HCT116 (cell line): ENCODE measurements around the gene PRDX6. TPM values are rescaled to one million over a fixed set of nuclear protein-coding genes. Genes with fewer than 3 reads are reported as not detected.

Source experiments
- ATAC-seq: fragments of 200-7000 bp; cut with Tn5 transposase; 2 replicates; pipeline ENCODE4 v1.9.1; 2020; ENCODE audit warnings: mild to moderate bottlenecking, moderate library complexity
- BruUV-seq: library from RNA; stranded (reverse); fragments of 400-500 nt; replicated peaks from 2 replicates; lab custom pipeline; 2021; lab: Mats Ljungman, UMichigan
- CTCF ChIA-PET: fragments of 300-600 bp; sonication (Branson Sonifier 250); formaldehyde crosslinking; loops from one replicate; lab custom pipeline; 2021; ENCODE audit warnings: antibody characterized with exemption; lab: Charles Lee
- POLR2A ChIA-PET: fragments of 300-600, 350-600 bp; sonication (Branson Sonifier 250); formaldehyde crosslinking; loops from one replicate; lab custom pipeline; 2021; ENCODE audit warnings: antibody characterized with exemption; lab: Charles Lee
- RAD21 ChIA-PET, 2 experiments: fragments of 300-600 bp; sonication (Branson Sonifier 250); formaldehyde crosslinking; loops; one replicate each; lab custom pipeline; 2023; ENCODE audit warnings: low total read pairs in 2 of 2; ENCODE audit not compliant: uncharacterized antibody in 2 of 2, unreplicated experiment in 2 of 2, low non-redundant PET in 1 of 2; lab: Charles Lee
- DNase-seq: peaks from one replicate; pipeline ENCODE4 v3.0.0-alpha.2; 2010; ENCODE audit warnings: low read depth, low spot score
- H2AFZ ChIP-seq: fragments of 200-600 bp; shearing (Covaris generic), sonication (generic); 2 replicates; pipeline ENCODE4 v1.6.1; 2017; ENCODE audit warnings: low read depth, mixed run types, mixed read lengths, antibody characterized with exemption, low read length; ENCODE audit not compliant: poor library complexity, severe bottlenecking
- H3K27ac ChIP-seq: 2 replicates; pipeline ENCODE4 v1.5.1; 2012; ENCODE audit warnings: low read depth, low read length
- H3K27me3 ChIP-seq: fragments of 200-600 bp; sonication (generic); 2 replicates; pipeline ENCODE4 v1.6.1; 2016; ENCODE audit warnings: mixed run types, low read length, mixed read lengths; ENCODE audit not compliant: insufficient read depth
- H3K36me3 ChIP-seq, 2 experiments: fragments of 200-500 bp in 1 of 2; fragments of 200-600 bp in 1 of 2; sonication (Bioruptor generic) in 1 of 2; sonication (generic) in 1 of 2; 2 replicates each; pipeline versions ENCODE4 v1.5.1 to v1.6.1; 2014 to 2016; ENCODE audit warnings: low read length in 2 of 2, inconsistent platforms in 1 of 2, mixed read lengths in 1 of 2, mixed run types in 1 of 2; ENCODE audit not compliant: insufficient read depth in 2 of 2, control insufficient read depth in 1 of 2
- H3K4me1 ChIP-seq, 2 experiments: fragments of 200-600 bp in 1 of 2; sonication (generic) in 1 of 2; 2 replicates each; pipeline versions ENCODE4 v1.5.1 to v1.6.1; 2012 to 2017; ENCODE audit warnings: low read length in 2 of 2, inconsistent platforms in 1 of 2, mild to moderate bottlenecking in 1 of 2, mixed read lengths in 1 of 2, mixed run types in 1 of 2, moderate library complexity in 1 of 2; ENCODE audit not compliant: insufficient read depth in 2 of 2, control insufficient read depth in 1 of 2
- H3K4me2 ChIP-seq: fragments of 200-600 bp; sonication (generic); 2 replicates; pipeline ENCODE4 v1.6.1; 2017; ENCODE audit warnings: mixed run types, low read length, mixed read lengths
- H3K4me3 ChIP-seq, 2 experiments: fragments of 200-600 bp in 1 of 2; sonication (generic) in 1 of 2; replicated peaks in 1 of 2; 2 replicates each; pipeline ENCODE4 v1.5.1; 2011 to 2016; ENCODE audit warnings: low read length in 2 of 2, control low read depth in 1 of 2, low read depth in 1 of 2, mild to moderate bottlenecking in 1 of 2, mixed read lengths in 1 of 2, mixed run types in 1 of 2
- H3K79me2 ChIP-seq: fragments of 200-600 bp; sonication (generic); 2 replicates; pipeline ENCODE4 v1.6.1; 2017; ENCODE audit warnings: mild to moderate bottlenecking, mixed run types, low read length, moderate library complexity, mixed read lengths; ENCODE audit not compliant: insufficient read depth
- H3K9ac ChIP-seq: fragments of 200-600 bp; sonication (generic); 2 replicates; pipeline ENCODE4 v1.6.1; 2016; ENCODE audit warnings: low read length, mixed read lengths
- H3K9me2 ChIP-seq: fragments of 200-600 bp; sonication (generic), shearing (Covaris generic); 2 replicates; pipeline ENCODE4 v1.6.1; 2017; ENCODE audit warnings: mixed run types, mild to moderate bottlenecking, moderate library complexity; ENCODE audit not compliant: insufficient read depth
- H3K9me3 ChIP-seq, 2 experiments: fragments of 200-500 bp in 1 of 2; fragments of 200-600 bp in 1 of 2; sonication (Bioruptor generic) in 1 of 2; sonication (generic) in 1 of 2; 2 replicates each; pipeline ENCODE4 v1.6.1; 2014 to 2017; ENCODE audit warnings: low read length in 2 of 2, mixed read lengths in 2 of 2, inconsistent platforms in 1 of 2, low read depth in 1 of 2, mild to moderate bottlenecking in 1 of 2, mixed run types in 1 of 2, moderate library complexity in 1 of 2; ENCODE audit not compliant: control insufficient read depth in 1 of 2, insufficient read depth in 1 of 2
- H4K20me1 ChIP-seq: fragments of 200-600 bp; sonication (generic), shearing (Covaris generic); 2 replicates; pipeline ENCODE4 v1.6.1; 2017; ENCODE audit warnings: mixed run types, mild to moderate bottlenecking, moderate library complexity; ENCODE audit not compliant: insufficient read depth
- ATF3 ChIP-seq: IDR thresholded peaks from 2 replicates; pipeline ENCODE4 v1.6.1; 2012
- CBX3 ChIP-seq: IDR thresholded peaks from 2 replicates; pipeline ENCODE4 v1.6.1; 2012; ENCODE audit warnings: low read depth
- REST ChIP-seq: IDR thresholded peaks from 2 replicates; pipeline ENCODE4 v1.6.1; 2012; ENCODE audit warnings: low read depth
- SIN3A ChIP-seq: IDR thresholded peaks from 2 replicates; pipeline ENCODE4 v1.6.1; 2012; ENCODE audit warnings: low read depth
- SRF ChIP-seq: IDR thresholded peaks from 2 replicates; pipeline ENCODE4 v1.6.1; 2012; ENCODE audit warnings: low read depth
- ZBTB33 ChIP-seq: IDR thresholded peaks from 2 replicates; pipeline ENCODE4 v1.6.1; 2011; ENCODE audit warnings: mild to moderate bottlenecking, low read length, moderate library complexity; ENCODE audit not compliant: insufficient replicate concordance; ENCODE audit errors: extremely low read depth
- ZFX ChIP-seq: fragments of 450-650 bp; IDR thresholded peaks from 2 replicates; pipeline ENCODE4 v1.6.1; 2017
- intact Hi-C: fragments of 100-400 bp; cut with micrococcal nuclease; formaldehyde crosslinking; loops from 2 replicates; pipeline ENCODE4 v1.10.0; 2022
- total RNA-seq: library from RNA; stranded (reverse); gene quantifications from one replicate; pipeline ENCODE4 v1.2.1, GENCODE V29; 2021; ENCODE audit not compliant: unreplicated experiment

PRDX6 gene
- total RNA-seq, 1 experiment from 2014 or later, result 286 TPM

DNA sequence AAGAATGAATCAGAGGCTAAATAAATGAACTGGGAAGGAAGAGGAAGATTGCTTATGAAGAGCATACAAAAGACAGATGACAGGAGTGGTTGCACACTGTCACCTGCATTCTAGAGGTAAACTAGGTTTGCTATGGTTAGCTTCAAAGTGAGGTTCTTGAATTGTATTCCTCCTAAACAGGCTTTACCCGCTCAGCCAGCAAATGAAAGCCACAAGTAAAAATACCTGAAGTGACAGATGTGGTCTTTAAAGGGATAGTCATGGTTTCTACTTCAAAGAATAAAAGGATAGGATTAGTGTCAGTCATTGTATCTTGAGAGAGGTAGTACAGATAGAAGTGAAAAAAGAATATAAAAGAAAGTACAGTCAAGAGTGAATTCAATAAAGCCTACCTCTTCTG, 32.4 kb upstream of the PRDX6 start:
- ChIA-PET RAD21 (no interaction called here), CTCF (no interaction called here), POLR2A (no interaction called here)
- TF ChIP-seq ZFX (no peak), REST (no peak), CBX3 (no peak), ATF3 (no peak), SIN3A (no peak)
- BruUV-seq, result no TSS peak
- Histone ChIP-seq H3K36me3 (no peaks in the 10 kb centered on the region), H3K9me3 (no peaks in the 10 kb centered on the region; a peak in 2 of 4 replicates), H3K4me2 (no peak overlapping the region), H2AFZ (no peak overlapping the region), H3K9me2 (no peaks in the 10 kb centered on the region), H3K27me3 (no peaks in the 10 kb centered on the region), H3K4me1 (no peaks in the 10 kb centered on the region), H3K4me3 (no peak overlapping the region), H3K9ac (no peak overlapping the region), H3K27ac (no peak overlapping the region), H3K79me2 (no peaks in the 10 kb centered on the region), H4K20me1 (no peaks in the 10 kb centered on the region)
- intact Hi-C loops, result no loop called here
- ATAC-seq (no peak), DNase-seq (no peak)

- Histone ChIP-seq H3K27me3 (no peaks in the 10 kb centered on the region), H3K9me3 (no peaks in the 10 kb centered on the region; a peak in 2 of 4 replicates), H3K4me1 (no peaks in the 10 kb centered on the region), H3K4me2 (no peak overlapping the region), H3K27ac (no peak overlapping the region), H3K9ac (no peak overlapping the region), H3K36me3 (no peaks in the 10 kb centered on the region), H2AFZ (no peak overlapping the region), H4K20me1 (no peaks in the 10 kb centered on the region), H3K79me2 (no peaks in the 10 kb centered on the region), H3K4me3 (no peak overlapping the region), H3K9me2 (no peaks in the 10 kb centered on the region)
- TF ChIP-seq ZBTB33 (no peak), SRF (no peak)
- CTCF ChIA-PET, result no interaction called here
- no TSS peak for BruUV-seq
- DNase-seq (no peak), ATAC-seq (no peak)
- RAD21 ChIA-PET, result no interaction called here
- POLR2A ChIA-PET, result no interaction called here
- intact Hi-C loops, result no loop called here
Observed at GRCh38 chr1:173445164-173445563, 32.0 kb upstream of the PRDX6 start.
